ENCODE data around the gene SBNO2. TPM values are rescaled to one million over a fixed set of nuclear protein-coding genes. Genes with fewer than 3 reads are reported as not detected.

Gene SBNO2
- total and polyA plus RNA-seq, 2 experiments from 2014 or later = 6.9 to 35.4 TPM

GRCh38 chr19:1063030-1063908 lies 110.8 kb downstream of the SBNO2 start (continued):
- TF ChIP-seq, protein P1, sequence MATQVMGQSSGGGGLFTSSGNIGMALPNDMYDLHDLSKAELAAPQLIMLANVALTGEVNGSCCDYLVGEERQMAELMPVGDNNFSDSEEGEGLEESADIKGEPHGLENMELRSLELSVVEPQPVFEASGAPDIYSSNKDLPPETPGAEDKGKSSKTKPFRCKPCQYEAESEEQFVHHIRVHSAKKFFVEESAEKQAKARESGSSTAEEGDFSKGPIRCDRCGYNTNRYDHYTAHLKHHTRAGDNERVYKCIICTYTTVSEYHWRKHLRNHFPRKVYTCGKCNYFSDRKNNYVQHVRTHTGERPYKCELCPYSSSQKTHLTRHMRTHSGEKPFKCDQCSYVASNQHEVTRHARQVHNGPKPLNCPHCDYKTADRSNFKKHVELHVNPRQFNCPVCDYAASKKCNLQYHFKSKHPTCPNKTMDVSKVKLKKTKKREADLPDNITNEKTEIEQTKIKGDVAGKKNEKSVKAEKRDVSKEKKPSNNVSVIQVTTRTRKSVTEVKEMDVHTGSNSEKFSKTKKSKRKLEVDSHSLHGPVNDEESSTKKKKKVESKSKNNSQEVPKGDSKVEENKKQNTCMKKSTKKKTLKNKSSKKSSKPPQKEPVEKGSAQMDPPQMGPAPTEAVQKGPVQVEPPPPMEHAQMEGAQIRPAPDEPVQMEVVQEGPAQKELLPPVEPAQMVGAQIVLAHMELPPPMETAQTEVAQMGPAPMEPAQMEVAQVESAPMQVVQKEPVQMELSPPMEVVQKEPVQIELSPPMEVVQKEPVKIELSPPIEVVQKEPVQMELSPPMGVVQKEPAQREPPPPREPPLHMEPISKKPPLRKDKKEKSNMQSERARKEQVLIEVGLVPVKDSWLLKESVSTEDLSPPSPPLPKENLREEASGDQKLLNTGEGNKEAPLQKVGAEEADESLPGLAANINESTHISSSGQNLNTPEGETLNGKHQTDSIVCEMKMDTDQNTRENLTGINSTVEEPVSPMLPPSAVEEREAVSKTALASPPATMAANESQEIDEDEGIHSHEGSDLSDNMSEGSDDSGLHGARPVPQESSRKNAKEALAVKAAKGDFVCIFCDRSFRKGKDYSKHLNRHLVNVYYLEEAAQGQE (IDR thresholded peaks at IDR 0.05; ENCODE audit: unreplicated experiment) = no peak
- TF ChIP-seq EZH2 (IDR thresholded peaks at IDR 0.05; ENCODE audit: low read depth, unreplicated experiment) = no peak
- TF ChIP-seq POLR2AphosphoS5 (IDR thresholded peaks at IDR 0.05; ENCODE audit: low read depth) = no peak
- no peak for TF ChIP-seq STAT1 (IDR thresholded peaks at IDR 0.05; ENCODE audit: unreplicated experiment)
- no peak for TF ChIP-seq ZNF114 (CRISPR knock-in tag; IDR thresholded peaks at IDR 0.05)
- TF ChIP-seq CREB1 (CRISPR knock-in tag; IDR thresholded peaks at IDR 0.05; ENCODE audit: low read depth) = no peak
- TF ChIP-seq, protein P2, sequence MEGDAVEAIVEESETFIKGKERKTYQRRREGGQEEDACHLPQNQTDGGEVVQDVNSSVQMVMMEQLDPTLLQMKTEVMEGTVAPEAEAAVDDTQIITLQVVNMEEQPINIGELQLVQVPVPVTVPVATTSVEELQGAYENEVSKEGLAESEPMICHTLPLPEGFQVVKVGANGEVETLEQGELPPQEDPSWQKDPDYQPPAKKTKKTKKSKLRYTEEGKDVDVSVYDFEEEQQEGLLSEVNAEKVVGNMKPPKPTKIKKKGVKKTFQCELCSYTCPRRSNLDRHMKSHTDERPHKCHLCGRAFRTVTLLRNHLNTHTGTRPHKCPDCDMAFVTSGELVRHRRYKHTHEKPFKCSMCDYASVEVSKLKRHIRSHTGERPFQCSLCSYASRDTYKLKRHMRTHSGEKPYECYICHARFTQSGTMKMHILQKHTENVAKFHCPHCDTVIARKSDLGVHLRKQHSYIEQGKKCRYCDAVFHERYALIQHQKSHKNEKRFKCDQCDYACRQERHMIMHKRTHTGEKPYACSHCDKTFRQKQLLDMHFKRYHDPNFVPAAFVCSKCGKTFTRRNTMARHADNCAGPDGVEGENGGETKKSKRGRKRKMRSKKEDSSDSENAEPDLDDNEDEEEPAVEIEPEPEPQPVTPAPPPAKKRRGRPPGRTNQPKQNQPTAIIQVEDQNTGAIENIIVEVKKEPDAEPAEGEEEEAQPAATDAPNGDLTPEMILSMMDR (conservative IDR thresholded peaks at IDR 0.05; ENCODE audit: low read depth in 2 of 2) = no peak

DNA sequence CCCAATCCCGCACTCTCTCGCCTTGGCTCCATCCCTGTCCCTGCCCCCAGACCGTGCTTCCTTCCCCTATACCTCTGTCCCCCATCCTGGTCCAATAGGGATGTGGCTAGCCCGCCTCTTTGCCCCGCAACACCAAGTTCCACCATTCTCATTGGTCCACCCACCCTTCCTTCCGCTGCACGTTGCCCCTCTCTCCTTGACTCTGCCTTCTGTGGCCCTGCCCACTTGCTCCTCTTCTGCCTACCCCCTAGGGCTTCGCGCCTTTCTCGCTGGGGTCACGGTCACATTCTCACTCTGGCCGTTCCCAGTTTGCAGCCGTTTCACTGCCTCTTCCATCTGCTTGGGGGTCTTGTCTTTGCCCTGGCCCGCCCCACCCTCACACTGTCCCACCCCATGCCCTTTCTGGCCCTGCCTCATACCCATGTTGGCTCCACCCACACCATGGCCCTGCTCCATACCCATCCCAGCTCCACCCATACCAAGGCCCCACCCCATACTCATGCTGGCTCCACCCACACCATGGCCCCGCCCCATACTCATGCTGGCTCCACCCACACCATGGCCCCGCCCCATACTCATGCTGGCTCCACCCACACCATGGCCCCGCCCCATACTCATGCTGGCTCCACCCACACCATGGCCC lies 111.6 kb downstream of the SBNO2 start:
- Histone ChIP-seq H3K4me2 (no peak overlapping the region), H3K79me2 (replicated peaks; ENCODE audit: insufficient read depth) (no peaks in the 10 kb centered on the region), H3K27me3 (ENCODE audit: insufficient read depth) (peaks cover 14% of the 10 kb centered on the region), H3K4me1 (ENCODE audit: insufficient read depth) (peaks cover 8% of the 10 kb centered on the region; the same call in 1 of the 2 replicates), H3F3A (replicated peaks; ENCODE audit: low read depth) (peaks cover 18% of the 10 kb centered on the region), H3K27ac (ENCODE audit: low read depth) (no peak overlapping the region), H3K9me2 (ENCODE audit: insufficient read depth) (no peaks in the 10 kb centered on the region), H2AFZ (no peak overlapping the region), H3K36me3 (ENCODE audit: insufficient read depth) (peaks cover 10% of the 10 kb centered on the region), H4K20me1 (replicated peaks; ENCODE audit: insufficient read depth) (no peaks in the 10 kb centered on the region), H3K4me3 (no peak overlapping the region)
- H3K4me3 Mint-ChIP-seq = peak overlapping the region; percentile 50
- DNase-seq (ENCODE audit: low spot score) = peak; percentile 51
- H3K27ac Mint-ChIP-seq = no peak overlapping the region
- H3K36me3 Mint-ChIP-seq (ENCODE audit: low read depth) = peaks cover 16% of the 10 kb centered on the region
- TF ChIP-seq NANOG (IDR thresholded peaks at IDR 0.05; ENCODE audit: borderline replicate concordance) (no peak), ZNF331 (CRISPR knock-in tag; IDR thresholded peaks at IDR 0.05; ENCODE audit: low read depth) (no peak), CREB1 (CRISPR knock-in tag; IDR thresholded peaks at IDR 0.05; ENCODE audit: low read depth) (peak; percentile 51; the same call in 1 of the 2 replicates)
- peaks cover 14% of the 10 kb centered on the region for H3K4me1 Mint-ChIP-seq
- ATAC-seq = peak; percentile 27
- H3K9me3 Mint-ChIP-seq = peaks cover 23% of the 10 kb centered on the region
- peaks cover 17% of the 10 kb centered on the region for H3K27me3 Mint-ChIP-seq (ENCODE audit: insufficient read depth, low read depth, poor library complexity)

All from GM23338 (cell line).